SK-N-SH treated with all-trans-retinoic acid at 6 μM for 48 hours (cell line): ENCODE measurements around the gene CADM1.

Experiments
- CSDC2 ChIP-seq: fragments of 250-450 bp; sonication (Bioruptor Pico); IDR thresholded peaks from 2 replicates; pipeline ENCODE4 v1.5.0; 2020; ENCODE audit warnings: mild to moderate bottlenecking, moderate library complexity
- ZFP3 ChIP-seq: fragments of 250-450 bp; sonication (Bioruptor Pico); IDR thresholded peaks from 2 replicates; pipeline ENCODE4 v1.5.0; 2020; ENCODE audit warnings: mild to moderate bottlenecking, moderate library complexity
- ZNF70 ChIP-seq: fragments of 450-650 bp; formaldehyde crosslinking; IDR thresholded peaks from 2 replicates; pipeline ENCODE4 v1.5.0; 2020; ENCODE audit warnings: mild to moderate bottlenecking, moderate library complexity
- ZNF8 ChIP-seq: fragments of 450-650 bp; formaldehyde crosslinking; IDR thresholded peaks from 2 replicates; pipeline ENCODE4 v1.5.0; 2020; ENCODE audit warnings: mild to moderate bottlenecking, moderate library complexity
- TF ChIP-seq, protein P1 (sequence below): fragments of 250-450 bp; sonication (Bioruptor Pico); IDR thresholded peaks from 2 replicates; pipeline ENCODE4 v1.8.0; 2020; ENCODE audit warnings: mild to moderate bottlenecking, moderate library complexity, borderline replicate concordance
- TF ChIP-seq, protein P2 (sequence below): fragments of 250-450 bp; sonication (Bioruptor Pico); IDR thresholded peaks from 2 replicates; pipeline ENCODE4 v1.5.0; 2020; ENCODE audit warnings: mild to moderate bottlenecking, moderate library complexity

DNA sequence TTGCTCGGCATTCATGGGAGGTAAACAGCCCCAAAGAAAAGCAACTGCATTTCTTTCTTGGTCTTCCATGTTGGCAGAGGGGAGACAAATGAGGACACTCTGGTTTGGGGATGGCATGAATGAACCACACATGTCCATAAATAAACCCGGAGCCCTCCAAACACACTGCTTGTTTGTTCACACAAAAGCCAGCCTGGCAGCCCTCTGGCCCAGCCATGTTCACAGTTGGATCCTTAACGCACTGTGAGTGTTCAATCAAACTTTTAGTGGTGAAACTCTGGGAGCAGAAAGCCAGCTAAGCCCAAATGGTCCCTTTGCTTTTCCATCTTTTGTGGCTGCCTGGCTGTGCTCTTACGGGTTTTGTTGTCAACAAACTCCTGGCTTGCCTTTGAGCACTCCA is 336.8 kb downstream of the CADM1 start:
- TF ChIP-seq ZFP3 (CRISPR knock-in tag) (no peak), CSDC2 (CRISPR knock-in tag) (no peak), ZNF70 (no peak), ZNF8 (CRISPR knock-in tag) (no peak)
- TF ChIP-seq, protein P1, sequence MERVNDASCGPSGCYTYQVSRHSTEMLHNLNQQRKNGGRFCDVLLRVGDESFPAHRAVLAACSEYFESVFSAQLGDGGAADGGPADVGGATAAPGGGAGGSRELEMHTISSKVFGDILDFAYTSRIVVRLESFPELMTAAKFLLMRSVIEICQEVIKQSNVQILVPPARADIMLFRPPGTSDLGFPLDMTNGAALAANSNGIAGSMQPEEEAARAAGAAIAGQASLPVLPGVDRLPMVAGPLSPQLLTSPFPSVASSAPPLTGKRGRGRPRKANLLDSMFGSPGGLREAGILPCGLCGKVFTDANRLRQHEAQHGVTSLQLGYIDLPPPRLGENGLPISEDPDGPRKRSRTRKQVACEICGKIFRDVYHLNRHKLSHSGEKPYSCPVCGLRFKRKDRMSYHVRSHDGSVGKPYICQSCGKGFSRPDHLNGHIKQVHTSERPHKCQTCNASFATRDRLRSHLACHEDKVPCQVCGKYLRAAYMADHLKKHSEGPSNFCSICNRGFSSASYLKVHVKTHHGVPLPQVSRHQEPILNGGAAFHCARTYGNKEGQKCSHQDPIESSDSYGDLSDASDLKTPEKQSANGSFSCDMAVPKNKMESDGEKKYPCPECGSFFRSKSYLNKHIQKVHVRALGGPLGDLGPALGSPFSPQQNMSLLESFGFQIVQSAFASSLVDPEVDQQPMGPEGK (CRISPR knock-in tag), result no peak
- TF ChIP-seq, protein P2, sequence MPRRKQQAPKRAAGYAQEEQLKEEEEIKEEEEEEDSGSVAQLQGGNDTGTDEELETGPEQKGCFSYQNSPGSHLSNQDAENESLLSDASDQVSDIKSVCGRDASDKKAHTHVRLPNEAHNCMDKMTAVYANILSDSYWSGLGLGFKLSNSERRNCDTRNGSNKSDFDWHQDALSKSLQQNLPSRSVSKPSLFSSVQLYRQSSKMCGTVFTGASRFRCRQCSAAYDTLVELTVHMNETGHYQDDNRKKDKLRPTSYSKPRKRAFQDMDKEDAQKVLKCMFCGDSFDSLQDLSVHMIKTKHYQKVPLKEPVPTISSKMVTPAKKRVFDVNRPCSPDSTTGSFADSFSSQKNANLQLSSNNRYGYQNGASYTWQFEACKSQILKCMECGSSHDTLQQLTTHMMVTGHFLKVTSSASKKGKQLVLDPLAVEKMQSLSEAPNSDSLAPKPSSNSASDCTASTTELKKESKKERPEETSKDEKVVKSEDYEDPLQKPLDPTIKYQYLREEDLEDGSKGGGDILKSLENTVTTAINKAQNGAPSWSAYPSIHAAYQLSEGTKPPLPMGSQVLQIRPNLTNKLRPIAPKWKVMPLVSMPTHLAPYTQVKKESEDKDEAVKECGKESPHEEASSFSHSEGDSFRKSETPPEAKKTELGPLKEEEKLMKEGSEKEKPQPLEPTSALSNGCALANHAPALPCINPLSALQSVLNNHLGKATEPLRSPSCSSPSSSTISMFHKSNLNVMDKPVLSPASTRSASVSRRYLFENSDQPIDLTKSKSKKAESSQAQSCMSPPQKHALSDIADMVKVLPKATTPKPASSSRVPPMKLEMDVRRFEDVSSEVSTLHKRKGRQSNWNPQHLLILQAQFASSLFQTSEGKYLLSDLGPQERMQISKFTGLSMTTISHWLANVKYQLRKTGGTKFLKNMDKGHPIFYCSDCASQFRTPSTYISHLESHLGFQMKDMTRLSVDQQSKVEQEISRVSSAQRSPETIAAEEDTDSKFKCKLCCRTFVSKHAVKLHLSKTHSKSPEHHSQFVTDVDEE (CRISPR knock-in tag), result no peak
